HG03457 (cell line): ENCODE measurements around the gene CLTC.
"Not testable (repeated sequence)": the region's sequence is repeated elsewhere in the genome, so short reads cannot be mapped to it uniquely, and the experiment has no call there.

Experiments
- ATAC-seq: cut with Tn5 transposase; IDR thresholded peaks from one replicate; pipeline ENCODE4 v1.9.1; 2021; ENCODE audit warnings: moderate number of reproducible peaks; ENCODE audit not compliant: unreplicated experiment

Gene CLTC

GRCh38 chr17:59619298-59620063, at the start of gene CLTC:
Gene CLTC, plus strand, starts transcription at chr17:59619895. Its CDS starts 237 bp downstream, at chr17:59620132.
- ATAC-seq, result peak; percentile 59

GRCh38 chr17:59572301-59572924, 47.3 kb upstream of the CLTC start:
- ATAC-seq, result no peak

- not testable (repeated sequence) for ATAC-seq
Measured at GRCh38 chr17:59584168-59584567, 35.5 kb upstream of the CLTC start.

- no peak for ATAC-seq
Measured at GRCh38 chr17:59600169-59600568, 19.5 kb upstream of the CLTC start.

- ATAC-seq, result no peak
Measured at GRCh38 chr17:59601130-59601529, 18.6 kb upstream of the CLTC start.

GRCh38 chr17:59607061-59607460, 12.6 kb upstream of the CLTC start:
- ATAC-seq, result no peak

- no peak for ATAC-seq
Measured at GRCh38 chr17:59607817-59608403, 11.8 kb upstream of the CLTC start.

- ATAC-seq, result no peak
Measured at GRCh38 chr17:59611503-59611902, 8.2 kb upstream of the CLTC start.

- no peak for ATAC-seq
Measured at GRCh38 chr17:59616253-59616920, 3.3 kb upstream of the CLTC start.

- no peak for ATAC-seq
Measured at GRCh38 chr17:59617156-59617732, 2.5 kb upstream of the CLTC start.

GRCh38 chr17:59619035-59619297, 729 bp upstream of the CLTC start:
- ATAC-seq, result no peak

GRCh38 chr17:59620064-59620359, 317 bp downstream of the CLTC start:
- no peak for ATAC-seq

GRCh38 chr17:59620518-59621259, 994 bp downstream of the CLTC start:
- no peak for ATAC-seq

- no peak for ATAC-seq
Measured at GRCh38 chr17:59621771-59622170, 2.1 kb downstream of the CLTC start.

GRCh38 chr17:59623151-59623550, 3.5 kb downstream of the CLTC start:
- no peak for ATAC-seq

- no peak for ATAC-seq
Measured at GRCh38 chr17:59626756-59627155, 7.1 kb downstream of the CLTC start.

- ATAC-seq, result no peak
Measured at GRCh38 chr17:59627274-59627673, 7.6 kb downstream of the CLTC start.

GRCh38 chr17:59627770-59628171, 8.1 kb downstream of the CLTC start:
- no peak for ATAC-seq

GRCh38 chr17:59629174-59629573, 9.5 kb downstream of the CLTC start:
- ATAC-seq, result no peak

- ATAC-seq, result no peak
Measured at GRCh38 chr17:59631276-59631675, 11.6 kb downstream of the CLTC start.

GRCh38 chr17:59632398-59632797, 12.7 kb downstream of the CLTC start:
- ATAC-seq, result no peak
